SK-N-SH treated with all-trans-retinoic acid at 6 μM for 48 hours (cell line): ENCODE measurements around the gene RFPL2.
A peak's percentile ranks its signal among the peaks of the same experiment; 100 is the strongest.

Experiments
- ATAC-seq: fragments of 200-7000 bp; cut with Tn5 transposase; 3 replicates; pipeline ENCODE4 v1.9.1; 2020; ENCODE audit warnings: mild to moderate bottlenecking, moderate library complexity
- ARNTL ChIP-seq: fragments of 450-650 bp; formaldehyde crosslinking; IDR thresholded peaks from 2 replicates; pipeline ENCODE4 v1.5.0; 2020; ENCODE audit warnings: low read depth, mild to moderate bottlenecking, moderate library complexity, borderline replicate concordance
- CSDC2 ChIP-seq: fragments of 250-450 bp; sonication (Bioruptor Pico); IDR thresholded peaks from 2 replicates; pipeline ENCODE4 v1.5.0; 2020; ENCODE audit warnings: mild to moderate bottlenecking, moderate library complexity
- CSRNP3 ChIP-seq: fragments of 250-450 bp; sonication (Bioruptor Pico); IDR thresholded peaks from 2 replicates; pipeline ENCODE4 v1.5.1; 2021; ENCODE audit warnings: mild to moderate bottlenecking, moderate library complexity
- ESRRG ChIP-seq: fragments of 250-450 bp; sonication (Bioruptor Pico); IDR thresholded peaks from 2 replicates; pipeline ENCODE4 v1.6.1; 2021; ENCODE audit warnings: mild to moderate bottlenecking
- GLIS3 ChIP-seq: fragments of 250-450 bp; sonication (Bioruptor Pico); IDR thresholded peaks from 2 replicates; pipeline ENCODE4 v1.5.0; 2020; ENCODE audit warnings: mild to moderate bottlenecking, moderate library complexity
- ISL1 ChIP-seq: fragments of 250-450 bp; sonication (Bioruptor Pico); IDR thresholded peaks from 2 replicates; pipeline ENCODE4 v2.1.2; 2022; ENCODE audit warnings: mild to moderate bottlenecking, moderate library complexity
- OSR1 ChIP-seq: fragments of 250-450 bp; sonication (Bioruptor Pico); IDR thresholded peaks from 2 replicates; pipeline ENCODE4 v1.8.0; 2022; ENCODE audit warnings: moderate library complexity, mild to moderate bottlenecking, inconsistent platforms
- PATZ1 ChIP-seq: fragments of 250-450 bp; sonication (Bioruptor Pico); IDR thresholded peaks from 2 replicates; pipeline ENCODE4 v1.8.0; 2020; ENCODE audit warnings: mild to moderate bottlenecking, moderate library complexity, borderline replicate concordance
- POU6F1 ChIP-seq: fragments of 250-450 bp; sonication (Bioruptor Pico); IDR thresholded peaks from 2 replicates; pipeline ENCODE4 v1.8.0; 2021; ENCODE audit warnings: low read depth, mild to moderate bottlenecking, moderate library complexity, borderline replicate concordance
- PPARA ChIP-seq: fragments of 250-450 bp; sonication (Bioruptor Pico); IDR thresholded peaks from 2 replicates; pipeline ENCODE4 v1.5.0; 2020; ENCODE audit warnings: mild to moderate bottlenecking, borderline replicate concordance
- RARB ChIP-seq: fragments of 250-450 bp; sonication (Bioruptor Pico); IDR thresholded peaks from 2 replicates; pipeline ENCODE4 v1.8.0; 2021; ENCODE audit warnings: mild to moderate bottlenecking, moderate library complexity
- TCF4 ChIP-seq: fragments of 250-450 bp; sonication (Bioruptor Pico); IDR thresholded peaks from 2 replicates; pipeline ENCODE4 v1.8.0; 2021; ENCODE audit warnings: mild to moderate bottlenecking, moderate library complexity, borderline replicate concordance
- TOX ChIP-seq: fragments of 250-450 bp; sonication (Bioruptor Pico); IDR thresholded peaks from 2 replicates; pipeline ENCODE4 v1.8.0; 2021; ENCODE audit warnings: mild to moderate bottlenecking, moderate library complexity, borderline replicate concordance
- ZC3H10 ChIP-seq: fragments of 250-450 bp; sonication (Bioruptor Pico); IDR thresholded peaks from 2 replicates; pipeline ENCODE4 v1.5.1; 2021; ENCODE audit warnings: mild to moderate bottlenecking, moderate library complexity
- ZFP3 ChIP-seq: fragments of 250-450 bp; sonication (Bioruptor Pico); IDR thresholded peaks from 2 replicates; pipeline ENCODE4 v1.5.0; 2020; ENCODE audit warnings: mild to moderate bottlenecking, moderate library complexity
- ZFP30 ChIP-seq: fragments of 450-650 bp; formaldehyde crosslinking; IDR thresholded peaks from 2 replicates; pipeline ENCODE4 v1.5.0; 2022; ENCODE audit warnings: mild to moderate bottlenecking, moderate library complexity
- ZNF565 ChIP-seq: fragments of 450-650 bp; formaldehyde crosslinking; conservative IDR thresholded peaks from 2 replicates; pipeline ENCODE4 v1.5.0; 2020; ENCODE audit warnings: low read depth, mild to moderate bottlenecking, moderate library complexity
- ZNF70 ChIP-seq: fragments of 450-650 bp; formaldehyde crosslinking; IDR thresholded peaks from 2 replicates; pipeline ENCODE4 v1.5.0; 2020; ENCODE audit warnings: mild to moderate bottlenecking, moderate library complexity

RFPL2 gene

GRCh38 chr22:32203181-32204039 is 1.5 kb downstream of the RFPL2 start:
- peak; percentile 9; the same call in 1 of the 3 replicates for ATAC-seq
- TF ChIP-seq ZNF565 (CRISPR knock-in tag) (no peak), ISL1 (CRISPR knock-in tag) (no peak), ZFP3 (CRISPR knock-in tag) (no peak), CSRNP3 (CRISPR knock-in tag) (no peak), PATZ1 (no peak)

- peak; percentile 62 for ATAC-seq
Observed at GRCh38 chr22:32202539-32203180, 2.2 kb downstream of the RFPL2 start.

GRCh38 chr22:32202161-32202538 is 2.7 kb downstream of the RFPL2 start:
- TF ChIP-seq ZFP30 (CRISPR knock-in tag) (no peak), ZC3H10 (no peak), TCF4 (CRISPR knock-in tag) (no peak), GLIS3 (CRISPR knock-in tag) (no peak), ARNTL (no peak), POU6F1 (CRISPR knock-in tag) (no peak), ZNF565 (CRISPR knock-in tag) (no peak), ZFP3 (CRISPR knock-in tag) (no peak), ESRRG (CRISPR knock-in tag) (no peak), RARB (CRISPR knock-in tag) (no peak)

More at GRCh38 chr22:32202539-32203180, 2.2 kb downstream of the RFPL2 start:
- no peak for TF ChIP-seq ZNF70
- TF ChIP-seq POU6F1 (CRISPR knock-in tag) = no peak
- no peak for TF ChIP-seq ISL1 (CRISPR knock-in tag)
- no peak for TF ChIP-seq PPARA (CRISPR knock-in tag)
- no peak for TF ChIP-seq ZC3H10
- no peak for TF ChIP-seq TOX (CRISPR knock-in tag)
- no peak for TF ChIP-seq ZFP30 (CRISPR knock-in tag)
- no peak for TF ChIP-seq OSR1 (CRISPR knock-in tag)

GRCh38 chr22:32200752-32201151 is 4.1 kb downstream of the RFPL2 start:
- no peak for ATAC-seq
- TF ChIP-seq CSRNP3 (CRISPR knock-in tag) = no peak
- TF ChIP-seq ISL1 (CRISPR knock-in tag) = no peak
- TF ChIP-seq ZNF565 (CRISPR knock-in tag) = no peak
- no peak for TF ChIP-seq ARNTL
- TF ChIP-seq PATZ1 = no peak
- no peak for TF ChIP-seq POU6F1 (CRISPR knock-in tag)
- no peak for TF ChIP-seq CSDC2

More at GRCh38 chr22:32202161-32202538, 2.7 kb downstream of the RFPL2 start:
- ATAC-seq = no peak
